ENCODE results near the gene DNPH1.

The DNPH1 gene

DNA sequence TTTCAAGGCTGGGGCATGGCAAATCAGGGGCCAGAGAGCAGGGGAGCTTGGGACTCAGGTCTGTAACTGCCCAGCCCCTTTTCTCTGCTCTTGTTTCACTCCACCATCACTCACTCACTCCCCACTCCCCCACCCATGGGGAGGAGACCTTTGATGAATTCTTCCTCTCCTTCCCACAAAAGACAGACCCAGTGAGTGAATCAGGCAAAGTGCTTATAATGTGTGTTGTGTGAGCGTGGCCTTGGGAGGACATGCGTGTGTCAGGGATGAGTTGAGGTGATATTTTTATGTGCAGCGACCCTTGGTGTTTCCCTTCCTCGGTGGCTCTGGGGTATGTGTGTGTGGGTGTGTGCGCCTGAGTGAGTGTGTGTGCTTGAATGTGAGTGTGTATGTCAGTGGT is 48.3 kb downstream of the DNPH1 start:
- DNase-seq (ENCODE audit: low spot score): no peak

DNA sequence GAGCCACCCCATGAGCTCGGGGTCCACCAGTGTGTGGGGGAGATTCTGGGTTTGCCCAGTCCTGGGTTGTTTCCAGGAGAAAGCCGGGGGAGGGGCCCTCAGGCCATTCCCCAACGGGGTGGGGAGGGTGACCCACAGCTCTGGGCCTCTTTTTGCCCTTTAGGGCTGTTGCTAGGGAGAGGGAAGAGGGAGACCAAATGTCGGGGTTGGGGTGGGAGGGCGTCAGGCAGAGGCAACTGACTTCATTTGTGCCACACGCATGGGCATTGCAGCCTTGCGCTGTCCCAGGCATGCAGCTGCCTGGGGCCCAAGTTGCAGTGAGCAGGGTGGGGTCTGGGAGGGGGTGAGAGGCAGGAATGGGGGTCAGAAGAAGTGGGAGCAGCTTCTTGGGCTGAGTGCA is 49.2 kb downstream of the DNPH1 start:
- DNase-seq (ENCODE audit: low spot score): no peak

DNA sequence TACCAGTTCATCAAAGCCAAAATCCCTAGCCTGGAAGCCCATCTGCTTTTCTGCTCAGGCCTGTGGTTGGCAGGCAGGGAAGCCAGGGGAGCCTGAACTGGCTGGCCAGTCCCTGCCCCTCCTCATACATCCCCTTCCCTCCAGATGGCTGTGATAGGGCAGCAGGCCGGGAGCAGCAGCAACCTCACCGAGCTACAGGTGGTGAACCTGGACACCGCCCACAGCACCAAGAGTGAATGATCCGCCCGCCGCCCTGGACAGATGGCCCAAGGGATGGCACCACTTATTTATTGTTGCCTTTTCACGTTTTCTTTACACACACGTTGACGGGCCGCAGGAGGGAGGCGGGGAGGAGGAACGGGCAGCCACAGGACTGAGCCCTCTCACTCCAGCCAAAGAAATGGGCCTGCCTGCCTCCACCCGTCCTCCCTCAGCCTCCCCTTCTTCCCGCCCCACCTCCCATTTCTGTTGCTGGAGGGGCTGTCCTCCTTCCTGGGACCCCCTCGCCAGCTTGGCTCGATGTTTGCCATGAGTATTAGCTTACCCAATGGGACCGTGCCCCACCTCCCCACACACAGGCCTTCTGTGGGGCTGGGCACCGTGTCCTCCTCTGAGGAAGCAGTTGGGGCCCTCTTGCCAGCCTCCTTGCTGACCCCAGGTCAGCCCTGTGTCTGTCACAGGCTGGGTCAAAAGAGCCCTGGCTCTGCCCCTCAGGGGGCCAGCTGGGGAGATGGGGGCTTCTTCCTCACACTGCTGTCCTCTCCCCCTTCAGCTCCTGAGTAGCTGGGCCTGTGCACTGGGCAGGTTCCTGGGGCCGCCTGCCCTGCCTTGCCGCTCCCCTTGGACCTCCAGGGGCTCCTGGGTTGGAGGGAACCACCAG is 50.1 kb downstream of the DNPH1 start:
- DNase-seq (ENCODE audit: low spot score): no peak

DNA sequence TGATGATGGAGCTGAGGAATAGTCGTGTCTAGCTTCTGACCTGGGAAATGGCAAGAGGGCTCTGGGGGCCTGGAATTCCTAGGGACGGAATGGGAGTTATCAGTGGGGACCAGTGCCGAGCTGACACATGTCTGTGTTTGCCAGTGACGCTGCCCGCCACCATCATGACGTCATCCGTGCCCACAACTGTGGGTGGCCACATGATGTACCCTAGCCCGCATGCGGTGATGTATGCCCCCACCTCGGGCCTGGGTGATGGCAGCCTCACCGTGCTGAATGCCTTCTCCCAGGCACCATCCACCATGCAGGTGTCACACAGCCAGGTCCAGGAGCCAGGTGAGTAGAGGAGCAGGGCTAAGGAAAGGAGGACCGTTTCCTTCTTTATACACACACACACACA is 51.1 kb downstream of the DNPH1 start:
- no peak for DNase-seq (ENCODE audit: low spot score)

DNA sequence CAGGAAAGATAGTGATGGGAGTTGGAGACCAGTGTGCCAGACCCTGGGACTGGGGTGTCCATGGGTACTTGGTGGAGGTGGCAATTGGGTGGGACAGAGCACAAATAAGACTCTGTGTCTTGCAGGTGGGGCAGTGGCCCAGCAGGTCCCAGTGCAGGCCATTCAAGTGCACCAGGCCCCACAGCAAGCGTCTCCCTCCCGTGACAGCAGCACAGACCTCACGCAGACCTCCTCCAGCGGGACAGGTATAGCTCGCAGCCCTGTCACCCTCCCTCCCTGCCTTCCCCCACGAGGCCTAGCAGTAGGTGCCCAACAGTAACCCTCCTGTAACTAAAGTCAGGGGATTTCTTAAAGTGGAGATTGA is 52.9 kb downstream of the DNPH1 start:
- DNase-seq (ENCODE audit: low spot score): no peak

DNA sequence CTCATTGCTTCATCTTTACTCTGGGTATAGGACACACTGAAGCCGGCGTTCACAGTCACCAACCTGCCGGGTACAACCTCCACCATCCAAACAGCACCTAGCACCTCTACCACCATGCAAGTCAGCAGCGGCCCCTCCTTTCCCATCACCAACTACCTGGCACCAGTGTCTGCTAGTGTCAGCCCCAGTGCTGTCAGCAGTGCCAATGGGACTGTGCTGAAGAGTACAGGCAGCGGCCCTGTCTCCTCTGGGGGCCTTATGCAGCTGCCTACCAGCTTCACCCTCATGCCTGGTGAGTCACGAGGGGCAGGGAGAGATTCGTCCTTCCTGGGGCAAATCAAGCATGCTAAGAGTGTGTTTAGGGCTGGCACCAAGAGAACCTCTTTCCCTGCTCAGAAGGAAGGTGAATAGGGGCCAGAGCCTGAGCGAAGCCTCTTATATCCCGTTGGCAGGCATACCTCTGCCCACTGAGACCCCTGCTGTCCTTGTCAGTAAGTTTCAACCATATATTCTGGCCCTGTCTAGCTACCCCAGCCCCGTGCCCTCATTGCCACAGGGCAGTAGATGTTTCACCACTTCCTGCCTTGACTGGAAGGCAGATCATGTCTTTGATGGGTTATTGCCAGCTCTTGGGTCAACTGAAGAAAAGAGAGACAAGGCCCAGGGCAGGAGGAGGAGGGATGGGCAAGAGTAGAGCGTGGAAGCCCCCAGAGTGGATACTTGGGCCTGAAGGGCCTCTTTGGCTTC is 53.4 kb downstream of the DNPH1 start:
- DNase-seq (ENCODE audit: low spot score): no peak

Measured in hepatic stellate cell (primary cell).